Stomach (tissue), 4 donors: ENCODE results near the gene ZSWIM5.

Experiments used
- CTCF ChIP-seq, 7 experiments: fragments of 450-650 bp in 4 of 7; fragments of 200-600 bp in 3 of 7; sonication (generic) in 3 of 7; IDR thresholded peaks; one replicate each; pipeline ENCODE4 v1.5.1; 2016 to 2019; ENCODE audit warnings: antibody characterized with exemption in 7 of 7, control low read depth in 2 of 7, mild to moderate bottlenecking in 1 of 7
- EP300 ChIP-seq: sonication (generic); formaldehyde crosslinking; IDR thresholded peaks from one replicate; pipeline ENCODE4 v1.6.1; 2017; ENCODE audit warnings: antibody characterized with exemption
- POLR2A ChIP-seq, 4 donors: fragments of 450-650 bp; IDR thresholded peaks; one replicate each; pipeline ENCODE4 v1.6.1; 2016; ENCODE audit warnings: antibody characterized with exemption in 4 of 4, control low read depth in 2 of 4, mild to moderate bottlenecking in 1 of 4, moderate library complexity in 1 of 4

GRCh38 chr1:44985747-44986359, 220.6 kb downstream of the ZSWIM5 start:
- TF ChIP-seq CTCF (IDR thresholded peaks at IDR 0.05) (no peak), POLR2A (IDR thresholded peaks at IDR 0.05) (no peak), EP300 (no peak)
